ENCODE results near the gene KDM8.

DNA sequence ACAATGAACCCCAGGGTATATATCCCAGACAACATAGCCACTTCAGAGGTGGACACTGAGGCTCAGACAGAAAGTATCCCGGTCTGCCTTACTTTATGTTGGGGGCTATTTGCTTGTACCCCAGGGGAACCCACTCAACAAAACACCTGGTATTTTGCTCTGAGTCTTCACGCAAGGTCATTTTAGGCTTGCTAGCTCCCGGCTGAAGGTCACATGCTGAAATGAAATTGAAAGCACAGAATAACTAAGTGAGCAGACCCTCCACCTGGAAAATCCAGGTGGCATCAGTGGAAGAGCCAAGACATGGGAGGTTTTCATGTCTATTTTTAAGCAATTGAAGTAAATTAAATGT, 4.1 kb upstream of the KDM8 start:
- TF ChIP-seq FOSL1 (IDR thresholded peaks at IDR 0.05; ENCODE audit: low read depth) (no peak), CEBPB (IDR thresholded peaks at IDR 0.05; ENCODE audit: low read depth) (no peak), POLR2A (IDR thresholded peaks at IDR 0.05; ENCODE audit: borderline replicate concordance, extremely low read depth, insufficient read depth, insufficient read length) (no peak), RAD21 (IDR thresholded peaks at IDR 0.05; ENCODE audit: low read depth) (no peak), EZH2 (IDR thresholded peaks at IDR 0.05) (no peak), ZNF274 (IDR thresholded peaks at IDR 0.05; ENCODE audit: low read depth, low read length) (no peak), EGR1 (IDR thresholded peaks at IDR 0.05; ENCODE audit: low read depth) (no peak), EZH2phosphoT487 (IDR thresholded peaks at IDR 0.05; ENCODE audit: borderline replicate concordance) (no peak), ZFX (IDR thresholded peaks at IDR 0.05) (no peak), YY1 (IDR thresholded peaks at IDR 0.05; ENCODE audit: extremely low read depth, insufficient replicate concordance, low read depth, low read length) (no peak)
- TF ChIP-seq, protein P1, sequence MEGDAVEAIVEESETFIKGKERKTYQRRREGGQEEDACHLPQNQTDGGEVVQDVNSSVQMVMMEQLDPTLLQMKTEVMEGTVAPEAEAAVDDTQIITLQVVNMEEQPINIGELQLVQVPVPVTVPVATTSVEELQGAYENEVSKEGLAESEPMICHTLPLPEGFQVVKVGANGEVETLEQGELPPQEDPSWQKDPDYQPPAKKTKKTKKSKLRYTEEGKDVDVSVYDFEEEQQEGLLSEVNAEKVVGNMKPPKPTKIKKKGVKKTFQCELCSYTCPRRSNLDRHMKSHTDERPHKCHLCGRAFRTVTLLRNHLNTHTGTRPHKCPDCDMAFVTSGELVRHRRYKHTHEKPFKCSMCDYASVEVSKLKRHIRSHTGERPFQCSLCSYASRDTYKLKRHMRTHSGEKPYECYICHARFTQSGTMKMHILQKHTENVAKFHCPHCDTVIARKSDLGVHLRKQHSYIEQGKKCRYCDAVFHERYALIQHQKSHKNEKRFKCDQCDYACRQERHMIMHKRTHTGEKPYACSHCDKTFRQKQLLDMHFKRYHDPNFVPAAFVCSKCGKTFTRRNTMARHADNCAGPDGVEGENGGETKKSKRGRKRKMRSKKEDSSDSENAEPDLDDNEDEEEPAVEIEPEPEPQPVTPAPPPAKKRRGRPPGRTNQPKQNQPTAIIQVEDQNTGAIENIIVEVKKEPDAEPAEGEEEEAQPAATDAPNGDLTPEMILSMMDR (IDR thresholded peaks at IDR 0.05 in 2 of 3, conservative IDR thresholded peaks at IDR 0.05 in 1 of 3; ENCODE audit: borderline replicate concordance in 1 of 3, insufficient read depth in 1 of 3, low read depth in 2 of 3, low read length in 2 of 3) = no peak
- TF ChIP-seq, protein P2, sequence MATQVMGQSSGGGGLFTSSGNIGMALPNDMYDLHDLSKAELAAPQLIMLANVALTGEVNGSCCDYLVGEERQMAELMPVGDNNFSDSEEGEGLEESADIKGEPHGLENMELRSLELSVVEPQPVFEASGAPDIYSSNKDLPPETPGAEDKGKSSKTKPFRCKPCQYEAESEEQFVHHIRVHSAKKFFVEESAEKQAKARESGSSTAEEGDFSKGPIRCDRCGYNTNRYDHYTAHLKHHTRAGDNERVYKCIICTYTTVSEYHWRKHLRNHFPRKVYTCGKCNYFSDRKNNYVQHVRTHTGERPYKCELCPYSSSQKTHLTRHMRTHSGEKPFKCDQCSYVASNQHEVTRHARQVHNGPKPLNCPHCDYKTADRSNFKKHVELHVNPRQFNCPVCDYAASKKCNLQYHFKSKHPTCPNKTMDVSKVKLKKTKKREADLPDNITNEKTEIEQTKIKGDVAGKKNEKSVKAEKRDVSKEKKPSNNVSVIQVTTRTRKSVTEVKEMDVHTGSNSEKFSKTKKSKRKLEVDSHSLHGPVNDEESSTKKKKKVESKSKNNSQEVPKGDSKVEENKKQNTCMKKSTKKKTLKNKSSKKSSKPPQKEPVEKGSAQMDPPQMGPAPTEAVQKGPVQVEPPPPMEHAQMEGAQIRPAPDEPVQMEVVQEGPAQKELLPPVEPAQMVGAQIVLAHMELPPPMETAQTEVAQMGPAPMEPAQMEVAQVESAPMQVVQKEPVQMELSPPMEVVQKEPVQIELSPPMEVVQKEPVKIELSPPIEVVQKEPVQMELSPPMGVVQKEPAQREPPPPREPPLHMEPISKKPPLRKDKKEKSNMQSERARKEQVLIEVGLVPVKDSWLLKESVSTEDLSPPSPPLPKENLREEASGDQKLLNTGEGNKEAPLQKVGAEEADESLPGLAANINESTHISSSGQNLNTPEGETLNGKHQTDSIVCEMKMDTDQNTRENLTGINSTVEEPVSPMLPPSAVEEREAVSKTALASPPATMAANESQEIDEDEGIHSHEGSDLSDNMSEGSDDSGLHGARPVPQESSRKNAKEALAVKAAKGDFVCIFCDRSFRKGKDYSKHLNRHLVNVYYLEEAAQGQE (IDR thresholded peaks at IDR 0.05; ENCODE audit: low read depth) = no peak

All from HCT116 (cell line).